ENCODE measurements around the gene ZNF429.

DNA sequence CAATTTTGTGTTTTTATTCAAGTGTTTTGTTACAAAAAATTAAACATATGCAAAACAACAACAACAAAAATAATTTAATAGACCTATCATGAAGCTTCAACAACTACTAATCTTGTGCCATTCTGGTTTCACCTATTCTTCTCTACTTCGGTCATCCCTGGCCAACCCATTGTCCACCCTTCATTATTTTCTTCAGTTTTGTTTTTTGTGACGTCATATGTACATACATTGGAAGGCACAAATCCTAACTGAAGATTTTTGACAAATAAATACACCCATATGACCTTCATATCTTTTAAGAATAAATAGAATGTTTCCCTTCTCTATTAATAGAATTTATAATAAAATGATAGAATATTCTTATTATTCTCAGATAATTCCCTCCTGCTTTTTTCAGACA is 69.2 kb downstream of the ZNF429 start:
- no peak for TF ChIP-seq CTCF (IDR thresholded peaks at IDR 0.05)
- no peak for TF ChIP-seq POLR2A (IDR thresholded peaks at IDR 0.05)

All from adrenal gland (tissue), 5 donors.